Stimulated activated CD8-positive, alpha-beta memory T cell treated with anti-CD3 and anti-CD28 coated beads, Interleukin-12 subunit alpha, Interleukin-12 subunit beta, amount 100 ng/mL, for 24 hours (primary cell): ENCODE measurements around the gene HTRA3.
"Not testable (repeated sequence)": the region's sequence is repeated elsewhere in the genome, so short reads cannot be mapped to it uniquely, and the experiment has no call there.

ENCODE experiments used
- DNase-seq: peaks from one replicate; pipeline ENCODE4 v3.0.0-alpha.2; 2020; ENCODE audit errors: extremely low read depth

The HTRA3 gene

GRCh38 chr4:8325291-8325973 is 55.9 kb downstream of the HTRA3 start:
- DNase-seq: no peak

- no peak for DNase-seq
Measured at GRCh38 chr4:8326206-8326605, 56.7 kb downstream of the HTRA3 start.

- no peak for DNase-seq
Measured at GRCh38 chr4:8328456-8328855, 58.9 kb downstream of the HTRA3 start.

- no peak for DNase-seq
Measured at GRCh38 chr4:8328866-8329559, 59.5 kb downstream of the HTRA3 start.

GRCh38 chr4:8329560-8329858 is 60.0 kb downstream of the HTRA3 start:
- no peak for DNase-seq

GRCh38 chr4:8329859-8330761 is 60.6 kb downstream of the HTRA3 start:
- no peak for DNase-seq

- DNase-seq: no peak
Measured at GRCh38 chr4:8330821-8331574, 61.4 kb downstream of the HTRA3 start.

- no peak for DNase-seq
Measured at GRCh38 chr4:8331575-8331955, 62.0 kb downstream of the HTRA3 start.

GRCh38 chr4:8332038-8332857 is 62.7 kb downstream of the HTRA3 start:
- DNase-seq: no peak

GRCh38 chr4:8332891-8333331 is 63.4 kb downstream of the HTRA3 start:
- no peak for DNase-seq

GRCh38 chr4:8333726-8334460 is 64.3 kb downstream of the HTRA3 start:
- no peak for DNase-seq

- DNase-seq: no peak
Measured at GRCh38 chr4:8334786-8335460, 65.4 kb downstream of the HTRA3 start.

- DNase-seq: no peak
Measured at GRCh38 chr4:8335848-8336247, 66.3 kb downstream of the HTRA3 start.

- no peak for DNase-seq
Measured at GRCh38 chr4:8336412-8337075, 67.0 kb downstream of the HTRA3 start.

GRCh38 chr4:8338351-8338961 is 68.9 kb downstream of the HTRA3 start:
- DNase-seq: no peak

- no peak for DNase-seq
Measured at GRCh38 chr4:8340781-8341241, 71.3 kb downstream of the HTRA3 start.

- not testable (repeated sequence) for DNase-seq
Measured at GRCh38 chr4:8341281-8341680, 71.7 kb downstream of the HTRA3 start.

GRCh38 chr4:8341691-8342090 is 72.1 kb downstream of the HTRA3 start:
- DNase-seq: no peak
